NCI-H446 (cell line): ENCODE measurements around the gene NTSR1.
"Not testable (repeated sequence)": the region's sequence is repeated elsewhere in the genome, so short reads cannot be mapped to it uniquely, and the experiment has no call there.

Experiments used
- DNase-seq, 2 experiments: peaks; one replicate each; lab custom pipeline; 2025; lab: John Stamatoyannopoulos, UW

NTSR1 gene

DNA sequence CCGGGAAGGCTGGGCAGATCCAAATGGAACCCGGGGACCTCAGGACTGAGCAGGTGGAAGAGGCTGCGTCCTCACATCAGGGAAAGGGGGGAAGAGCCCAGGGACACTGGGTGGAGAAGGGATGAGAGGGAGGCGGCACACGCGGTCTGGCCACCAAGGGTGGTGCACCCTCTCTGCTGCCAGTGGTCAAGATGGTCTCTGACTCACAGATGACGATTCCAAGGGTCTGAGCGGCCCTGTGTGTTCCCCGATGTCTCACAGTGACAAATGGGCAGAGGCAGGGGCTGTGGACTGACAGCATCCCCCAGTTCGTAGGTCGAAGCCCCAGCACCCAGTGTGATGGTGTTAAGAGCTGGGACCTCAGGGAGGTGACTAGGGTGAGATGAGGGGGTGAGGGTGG is 34.3 kb upstream of the NTSR1 start:
- no peak for DNase-seq

GRCh38 chr20:62675156-62675876 is 33.3 kb upstream of the NTSR1 start:
- DNase-seq: no peak

DNA sequence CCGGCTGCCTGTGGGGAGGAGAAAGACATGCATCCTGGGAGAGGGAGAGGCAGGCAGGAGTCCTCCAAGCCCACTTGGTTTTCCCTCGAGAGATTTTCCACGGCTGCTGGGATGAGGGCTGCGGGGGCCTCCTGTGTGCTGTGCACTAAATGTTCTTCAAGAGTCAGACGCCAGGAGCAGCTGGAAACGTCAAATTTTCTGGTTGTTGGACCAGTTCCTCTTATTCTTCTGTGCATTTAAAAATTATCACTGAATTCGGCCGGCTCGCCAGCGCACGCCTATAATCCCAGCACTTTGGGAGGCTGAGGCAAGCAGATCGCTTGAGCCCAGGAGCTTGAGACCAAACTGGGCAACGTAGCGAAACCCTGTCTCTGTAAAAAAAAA is 32.8 kb upstream of the NTSR1 start:
- DNase-seq: no peak

DNA sequence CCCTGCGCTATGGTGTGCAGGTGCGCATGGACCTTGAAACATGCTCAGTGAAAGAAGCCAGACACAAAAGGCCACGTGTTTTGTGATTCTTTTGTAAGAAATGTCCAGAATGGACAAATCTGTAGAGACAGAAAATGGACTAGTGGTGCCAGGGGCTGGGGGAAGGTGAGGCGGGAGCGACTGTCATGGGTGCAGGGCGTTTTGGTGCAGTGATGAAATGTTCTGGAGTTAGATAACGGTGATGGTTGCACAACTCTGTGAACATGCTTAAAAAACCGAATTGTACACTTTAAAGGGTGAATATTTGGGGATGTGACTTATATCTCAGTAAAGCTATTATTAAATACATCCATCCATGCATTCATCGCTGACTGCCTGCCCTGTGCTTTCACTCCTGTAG is 31.7 kb upstream of the NTSR1 start:
- no peak for DNase-seq

DNA sequence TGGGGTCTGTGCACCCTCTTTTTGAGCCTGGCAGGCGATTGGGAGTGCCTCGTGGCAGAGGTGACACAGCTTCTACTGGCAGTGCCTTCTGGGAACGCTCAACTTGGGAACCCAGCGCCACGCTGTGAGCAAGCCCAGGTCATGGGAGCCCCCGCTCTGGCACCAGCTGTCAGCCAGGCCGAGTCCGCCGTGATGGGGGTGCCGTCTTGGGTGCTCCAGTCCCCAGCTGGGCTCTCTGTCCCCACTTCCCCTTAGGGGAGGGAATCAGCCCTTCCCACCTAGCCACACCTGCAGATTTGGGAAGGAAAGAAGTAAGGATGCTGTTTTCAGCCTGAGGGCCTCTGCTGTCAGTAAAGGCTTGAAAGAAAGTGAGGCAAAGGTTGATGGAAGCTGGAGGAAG is 31.0 kb upstream of the NTSR1 start:
- DNase-seq: no peak

GRCh38 chr20:62678553-62678952 is 30.1 kb upstream of the NTSR1 start:
- DNase-seq: no peak

GRCh38 chr20:62679978-62680589 is 28.6 kb upstream of the NTSR1 start:
- DNase-seq: no peak

- DNase-seq: no peak
Observed at GRCh38 chr20:62682912-62683517, 25.6 kb upstream of the NTSR1 start.

DNA sequence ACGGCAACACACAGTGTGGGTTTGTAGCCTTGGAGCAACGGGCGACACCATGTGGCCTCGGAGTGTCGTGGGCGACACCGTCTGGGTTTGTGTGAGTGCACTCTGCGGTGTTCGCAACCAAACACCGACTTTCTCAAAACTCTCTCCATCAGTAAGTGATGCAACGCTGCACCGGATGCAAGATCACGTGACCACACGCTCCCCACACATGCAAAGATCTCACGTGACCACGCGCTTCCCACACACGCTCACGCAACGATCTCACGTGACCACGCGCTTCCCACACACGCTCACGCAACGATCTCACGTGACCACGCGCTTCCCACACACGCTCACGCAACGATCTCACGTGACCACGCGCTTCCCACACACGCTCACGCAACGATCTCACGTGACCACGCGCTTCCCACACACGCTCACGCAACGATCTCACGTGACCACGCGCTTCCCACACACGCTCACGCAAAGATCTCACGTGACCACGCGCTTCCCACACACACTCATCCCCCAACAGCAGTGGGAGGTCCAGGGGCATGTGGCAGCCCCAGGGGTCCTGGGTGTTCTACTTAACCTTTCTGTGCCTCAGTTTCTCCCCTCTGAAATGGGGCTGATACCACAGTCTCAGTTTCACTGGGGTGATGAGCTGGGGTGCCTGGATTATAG is 24.8 kb upstream of the NTSR1 start:
- DNase-seq: not testable (repeated sequence)

GRCh38 chr20:62684981-62685380 is 23.7 kb upstream of the NTSR1 start:
- DNase-seq: no peak

DNA sequence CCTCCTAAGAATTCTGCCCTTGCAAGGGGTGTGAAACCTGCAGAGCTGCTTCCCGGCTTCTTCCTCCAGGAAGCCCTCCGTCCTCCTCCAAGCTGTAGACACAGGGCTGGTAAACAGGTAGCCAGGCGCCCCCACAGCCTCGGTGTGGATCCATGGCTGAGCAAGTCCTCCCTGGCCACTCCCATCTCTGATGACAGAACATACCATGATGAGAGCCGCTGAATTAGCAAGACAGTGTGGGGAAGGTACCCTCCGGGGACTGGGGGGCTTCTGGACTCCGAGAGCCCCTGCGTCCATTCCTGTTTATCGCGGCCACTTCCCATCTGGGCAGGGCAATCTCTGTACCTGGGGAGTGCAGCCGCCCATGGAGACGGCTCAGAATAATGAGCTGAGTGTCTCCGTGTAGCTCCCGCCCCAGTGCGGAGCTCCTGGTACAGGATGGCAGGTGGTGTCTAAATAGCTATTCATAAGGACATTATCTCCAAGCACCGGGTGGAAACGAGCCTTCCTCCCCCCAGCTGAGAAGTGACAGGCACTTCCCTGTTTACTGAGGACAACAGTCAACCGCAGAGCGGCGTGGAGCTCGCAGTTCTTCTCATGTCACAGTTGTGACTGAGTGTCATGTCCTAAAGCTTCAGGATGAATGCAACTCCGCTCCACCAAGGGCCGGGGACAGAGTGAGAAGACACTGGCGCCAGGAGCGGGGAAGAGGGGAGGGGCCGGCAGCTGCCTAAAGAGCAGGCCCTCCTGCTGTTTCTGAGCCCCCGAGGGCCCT is 22.7 kb upstream of the NTSR1 start:
- DNase-seq: no peak

DNA sequence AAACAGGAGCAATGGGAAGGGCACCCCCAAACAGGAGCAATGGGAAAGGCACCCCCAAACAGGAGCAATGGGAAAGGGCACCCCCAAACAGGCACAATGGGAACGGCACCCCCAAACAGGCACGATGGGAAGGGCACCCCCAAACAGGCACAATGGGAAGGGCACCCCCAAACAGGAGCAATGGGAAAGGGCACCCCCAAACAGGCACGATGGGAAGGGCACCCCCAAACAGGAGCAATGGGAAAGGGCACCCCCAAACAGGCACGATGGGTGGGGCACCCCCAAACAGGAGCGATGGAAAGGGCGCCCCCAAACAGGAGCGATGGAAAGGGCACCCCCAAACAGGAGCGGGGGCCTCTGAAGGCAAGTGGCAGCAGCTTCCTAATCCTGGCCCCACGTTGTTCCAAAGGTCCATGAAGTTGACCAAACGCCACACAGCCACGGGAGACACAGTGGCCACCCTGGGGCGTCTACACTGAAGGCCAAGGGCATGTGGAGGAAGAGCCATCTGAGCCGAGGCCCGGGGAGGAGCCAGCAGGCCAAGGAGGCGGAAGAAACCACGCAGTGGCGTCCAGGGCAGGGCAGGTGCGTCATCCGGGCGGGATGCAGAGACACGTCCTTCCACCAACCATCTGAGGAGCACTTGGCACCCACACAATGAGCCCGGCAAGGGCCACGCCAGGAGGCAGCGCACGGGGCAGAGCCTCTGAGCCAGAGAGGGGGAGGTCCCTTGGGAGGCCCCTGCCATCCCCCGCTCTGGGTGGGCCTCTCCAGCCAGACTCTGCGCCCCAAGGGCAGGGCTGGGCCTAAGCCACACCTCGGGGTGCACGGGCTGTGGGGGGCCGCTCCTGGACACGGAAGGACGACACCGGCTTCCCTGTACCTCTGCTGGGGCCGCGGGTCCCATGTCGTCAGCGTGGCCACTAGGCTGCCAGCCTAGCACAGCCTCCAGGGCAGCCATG is 21.5 kb upstream of the NTSR1 start:
- DNase-seq: no peak

DNA sequence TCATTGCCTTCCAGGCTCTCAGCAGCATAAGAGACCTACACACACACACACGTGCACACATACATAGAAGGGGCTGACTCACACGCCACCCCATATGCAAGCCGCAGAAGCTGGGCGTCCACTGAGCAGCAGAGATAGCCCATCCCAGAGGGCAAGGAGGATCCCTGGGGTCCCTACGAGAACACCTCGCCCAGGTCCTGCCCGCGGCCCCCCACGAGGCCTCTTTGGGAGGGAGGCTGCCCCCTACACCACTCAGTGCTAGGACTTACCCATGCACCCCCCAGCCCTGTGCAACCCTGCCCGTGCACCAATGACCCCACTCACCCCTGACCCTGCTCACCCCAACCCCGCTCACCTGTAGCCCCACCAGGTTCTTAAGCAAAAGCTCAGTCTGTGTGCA is 20.6 kb upstream of the NTSR1 start:
- no peak for DNase-seq

- DNase-seq: no peak
Observed at GRCh38 chr20:62688855-62689460, 19.7 kb upstream of the NTSR1 start.

DNA sequence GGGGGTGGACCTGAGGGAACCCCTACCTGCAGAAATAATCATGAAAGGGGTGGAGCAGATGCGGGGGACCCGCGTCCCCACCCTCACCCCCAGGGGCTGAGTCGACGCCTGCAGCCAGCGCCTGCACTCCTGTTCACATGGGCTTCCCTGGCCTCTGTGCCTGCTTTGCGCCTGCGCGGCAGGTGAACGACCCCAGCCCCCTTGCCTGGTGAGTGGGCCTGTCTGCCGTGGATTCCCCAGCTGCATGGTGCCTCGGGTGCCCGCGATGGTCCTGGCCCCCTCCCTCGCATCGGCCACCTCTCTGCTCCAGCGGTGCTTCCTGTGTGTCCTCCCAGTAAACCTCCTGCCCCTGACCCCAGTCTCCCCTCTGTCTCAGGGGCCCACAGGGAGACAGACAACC is 18.8 kb upstream of the NTSR1 start:
- no peak for DNase-seq

DNA sequence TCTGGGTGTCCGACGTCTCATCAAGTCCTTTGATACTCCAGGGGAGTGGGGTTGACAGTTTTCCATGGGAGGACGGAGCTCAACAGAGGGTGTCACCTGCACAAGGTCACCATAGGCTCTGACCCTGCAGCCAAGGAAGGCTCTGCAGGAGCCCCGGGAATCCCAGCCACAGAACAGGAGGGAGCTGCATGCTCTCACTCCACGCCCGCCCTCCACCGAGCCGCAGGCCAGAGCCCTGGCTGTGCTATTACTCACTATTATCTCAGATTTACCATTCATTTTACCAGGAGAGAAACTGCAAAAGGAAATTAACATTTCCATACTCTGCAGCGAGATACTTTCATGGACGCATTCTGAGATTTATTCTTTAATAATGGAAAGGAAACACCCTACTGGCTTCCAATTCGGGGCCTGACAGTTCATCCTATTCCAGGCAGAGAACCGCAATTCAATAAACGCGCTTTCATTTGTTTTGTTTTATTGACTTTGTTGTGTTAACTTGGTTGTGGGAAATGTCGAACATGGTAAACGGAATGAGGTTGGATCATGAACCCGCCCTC is 18.3 kb upstream of the NTSR1 start:
- DNase-seq: no peak

GRCh38 chr20:62691487-62691886 is 17.1 kb upstream of the NTSR1 start:
- no peak for DNase-seq

- no peak for DNase-seq
Observed at GRCh38 chr20:62692176-62692575, 16.5 kb upstream of the NTSR1 start.

GRCh38 chr20:62692801-62693523 is 15.7 kb upstream of the NTSR1 start:
- no peak for DNase-seq

DNA sequence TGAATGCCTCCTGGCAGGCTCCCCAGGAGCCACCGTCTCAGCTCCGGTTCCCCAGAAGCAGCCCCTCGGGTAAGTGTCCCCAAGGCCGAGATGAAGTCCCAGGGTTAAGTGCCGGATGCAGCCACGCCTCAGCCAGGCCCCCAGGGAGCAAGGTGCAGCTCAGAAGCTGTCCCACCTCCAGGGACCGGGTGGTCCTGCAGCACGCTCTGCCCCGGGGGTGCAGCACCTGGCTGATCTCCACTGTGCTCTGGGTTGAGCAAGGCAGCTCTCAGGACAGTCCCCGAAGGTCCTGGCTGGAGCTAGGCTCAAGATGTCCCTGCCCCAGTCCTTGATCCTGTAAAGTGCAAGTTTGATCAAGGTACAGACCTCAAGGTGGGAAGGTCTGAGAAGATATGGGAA is 15.1 kb upstream of the NTSR1 start:
- no peak for DNase-seq
